Mucosa of descending colon (tissue), 3 donors: Measurements from ENCODE around the gene SLC16A11. TPM values are rescaled to one million over a fixed set of nuclear protein-coding genes. Genes with fewer than 3 reads are reported as not detected.
"Not testable (repeated sequence)": the region's sequence is repeated elsewhere in the genome, so short reads cannot be mapped to it uniquely, and the experiment has no call there.

Experiments
- ATAC-seq: fragments of 200-7000 bp; cut with Tn5 transposase; one replicate; pipeline ENCODE4 v1.9.1; 2020; ENCODE audit warnings: mild to moderate bottlenecking, moderate library complexity
- DNase-seq, 3 donors: peaks; one replicate each; pipeline ENCODE4 v3.0.0-alpha.2; 2020
- H3K36me3 ChIP-seq: fragments of 200-600 bp; one replicate; pipeline ENCODE4 v1.8.0; 2021; ENCODE audit warnings: low read depth, mild to moderate bottlenecking
- H3K4me1 ChIP-seq: fragments of 200-600 bp; one replicate; pipeline ENCODE4 v1.8.0; 2021; ENCODE audit warnings: low read depth, mild to moderate bottlenecking
- H3K4me3 ChIP-seq: fragments of 200-600 bp; one replicate; pipeline ENCODE4 v1.8.0; 2021; ENCODE audit warnings: mild to moderate bottlenecking
- H3K9me3 ChIP-seq: fragments of 200-600 bp; one replicate; pipeline ENCODE4 v1.8.0; 2021; ENCODE audit warnings: mild to moderate bottlenecking
- CTCF ChIP-seq: fragments of 200-600 bp; IDR thresholded peaks from one replicate; pipeline ENCODE4 v1.8.0; 2022; ENCODE audit warnings: antibody characterized with exemption, mild to moderate bottlenecking
- intact Hi-C, 2 donors: fragments of 100-400 bp; cut with DNase I in 1 of 2; cut with micrococcal nuclease in 1 of 2; formaldehyde crosslinking; loops; one replicate each; pipeline versions ENCODE4 v1.11.0 to v1.11.1; 2022; cut with DNase I, micrococcal nuclease
- total RNA-seq, 3 donors: library from RNA; stranded (reverse); fragmentation: NEBNext Ultra II Directional in 2 of 3; extraction: Animal tissue kit (Norgen Biotek cat#: 25700) in 2 of 3; gene quantifications; one replicate each; pipeline versions ENCODE4 v1.2.1 to v1.2.4, GENCODE V29; 2021 to 2023
- donor health status: DM: no; HTN: no; CAD: no; lungs with moderate emphysema.
- donor health status: DM: no; HTN: no; CAD: no.
- donor health status: DM: no; HTN: yes; CAD: no.

The SLC16A11 gene
- total RNA-seq, 3 donors from 2014 or later, result 0.55 to 1.7 (median 1.3) TPM

- no peak for TF ChIP-seq CTCF
- DNase-seq, result no peak
- no peaks in the 10 kb centered on the region for H3K36me3 ChIP-seq
- no peak for ATAC-seq
- H3K4me3 ChIP-seq, result no peak overlapping the region
- H3K4me1 ChIP-seq, result no peaks in the 10 kb centered on the region
- peaks cover 4% of the 10 kb centered on the region for H3K9me3 ChIP-seq
- intact Hi-C loops, result no loop called here
These were observed 19.7 kb upstream of the SLC16A11 start for GRCh38 chr17:7063518-7064094.

- DNase-seq (no peak), ATAC-seq (no peak)
- H3K4me3 ChIP-seq, result no peak overlapping the region
- no peaks in the 10 kb centered on the region for H3K9me3 ChIP-seq
- intact Hi-C loops, result no loop called here
- no peak for TF ChIP-seq CTCF
- no peaks in the 10 kb centered on the region for H3K4me1 ChIP-seq
- H3K36me3 ChIP-seq, result no peaks in the 10 kb centered on the region
These were observed 16.4 kb upstream of the SLC16A11 start for GRCh38 chr17:7060165-7060891.

GRCh38 chr17:7058831-7059447 is 15.0 kb upstream of the SLC16A11 start:
- intact Hi-C loops, result no loop called here
- no peak for ATAC-seq

GRCh38 chr17:7056386-7056785 is 12.5 kb upstream of the SLC16A11 start:
- intact Hi-C loops, result no loop called here
- Histone ChIP-seq H3K4me3 (no peak overlapping the region), H3K36me3 (no peaks in the 10 kb centered on the region), H3K9me3 (no peaks in the 10 kb centered on the region), H3K4me1 (no peaks in the 10 kb centered on the region)
- ATAC-seq, result no peak
- no peak for TF ChIP-seq CTCF
- DNase-seq, result no peak

More at GRCh38 chr17:7058831-7059447, 15.0 kb upstream of the SLC16A11 start:
- no peak overlapping the region for H3K4me3 ChIP-seq
- TF ChIP-seq CTCF, result no peak
- no peaks in the 10 kb centered on the region for H3K36me3 ChIP-seq
- no peaks in the 10 kb centered on the region for H3K9me3 ChIP-seq
- H3K4me1 ChIP-seq, result no peaks in the 10 kb centered on the region
- DNase-seq, result no peak

- DNase-seq, H3K4me3 ChIP-seq, ATAC-seq, H3K9me3 ChIP-seq, H3K36me3 ChIP-seq: not testable (repeated sequence)
- intact Hi-C loops, result loop anchor here (5.0 kb wide), 2 partner anchors 82 to 87 kb away; no protein-coding TSS in a partner anchor
- H3K4me1 ChIP-seq, result peaks cover 17% of the 10 kb centered on the region
These were observed 6.7 kb upstream of the SLC16A11 start for GRCh38 chr17:7050583-7050982.

- H3K9me3 ChIP-seq, result no peaks in the 10 kb centered on the region
- no peaks in the 10 kb centered on the region for H3K36me3 ChIP-seq
- ATAC-seq (no peak), DNase-seq (no peak)
- no peak for TF ChIP-seq CTCF
- intact Hi-C loops, result no loop called here
- H3K4me3 ChIP-seq, result no peak overlapping the region
- peaks cover 22% of the 10 kb centered on the region for H3K4me1 ChIP-seq
These were observed 5.1 kb upstream of the SLC16A11 start for GRCh38 chr17:7048968-7049367.
